Cardiac septum (tissue), 1 donor: Measurements from ENCODE around the gene PSMG3. TPM values are rescaled to one million over a fixed set of nuclear protein-coding genes. Genes with fewer than 3 reads are reported as not detected.
A peak's percentile ranks its signal among the peaks of the same experiment; 100 is the strongest.

Experiments
- DNase-seq: peaks from one replicate; pipeline ENCODE4 v3.0.0-alpha.2; 2020; ENCODE audit warnings: low spot score
- intact Hi-C: fragments of 100-400 bp; cut with DNase I; formaldehyde crosslinking; loops from one replicate; pipeline ENCODE4 v1.14.0; 2022
- total RNA-seq: library from RNA; stranded (reverse); fragmentation: NEBNext Ultra II Directional; extraction: Animal tissue kit (Norgen Biotek cat#: 25700); gene quantifications from one replicate; pipeline ENCODE4 v1.2.1, GENCODE V29; 2021
- donor health status: DM: no; HTN: no; CAD: no.

PSMG3 gene
- total RNA-seq, 1 donor from 2014 or later: 12.1 TPM

DNA sequence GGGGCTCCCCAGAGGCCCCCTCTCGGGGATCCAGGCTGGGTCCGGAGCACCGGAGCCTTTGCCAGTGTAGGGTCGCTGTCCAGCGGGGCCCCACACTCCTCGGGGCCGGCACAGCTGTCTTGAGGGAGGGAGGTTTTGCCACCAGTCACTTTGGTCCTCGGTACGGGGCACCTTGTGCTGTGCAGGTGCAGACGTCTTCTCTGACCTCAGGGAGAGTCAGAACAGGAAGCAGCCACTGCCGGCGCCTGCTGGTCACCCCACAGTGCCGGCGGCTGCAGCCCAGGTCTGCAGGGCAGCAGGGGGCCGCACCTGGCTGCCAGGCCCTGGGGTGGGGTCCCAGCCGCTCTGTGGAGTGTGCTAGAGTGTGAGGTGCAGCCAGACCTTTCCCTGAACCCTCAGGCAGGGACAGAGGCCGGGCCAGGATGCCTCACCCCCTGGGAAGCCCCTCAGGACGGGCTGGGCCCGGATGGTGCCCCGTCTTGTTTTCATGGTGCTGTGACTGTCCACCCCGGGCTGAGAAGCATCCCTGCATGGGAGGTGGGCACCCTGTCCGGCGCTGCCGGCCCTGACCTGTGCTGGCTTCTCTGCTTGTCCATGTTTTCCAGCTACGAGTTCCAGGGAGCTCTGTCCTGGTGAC lies 31.2 kb downstream of the PSMG3 start:
- DNase-seq: no peak
- intact Hi-C loops: no loop called here

DNA sequence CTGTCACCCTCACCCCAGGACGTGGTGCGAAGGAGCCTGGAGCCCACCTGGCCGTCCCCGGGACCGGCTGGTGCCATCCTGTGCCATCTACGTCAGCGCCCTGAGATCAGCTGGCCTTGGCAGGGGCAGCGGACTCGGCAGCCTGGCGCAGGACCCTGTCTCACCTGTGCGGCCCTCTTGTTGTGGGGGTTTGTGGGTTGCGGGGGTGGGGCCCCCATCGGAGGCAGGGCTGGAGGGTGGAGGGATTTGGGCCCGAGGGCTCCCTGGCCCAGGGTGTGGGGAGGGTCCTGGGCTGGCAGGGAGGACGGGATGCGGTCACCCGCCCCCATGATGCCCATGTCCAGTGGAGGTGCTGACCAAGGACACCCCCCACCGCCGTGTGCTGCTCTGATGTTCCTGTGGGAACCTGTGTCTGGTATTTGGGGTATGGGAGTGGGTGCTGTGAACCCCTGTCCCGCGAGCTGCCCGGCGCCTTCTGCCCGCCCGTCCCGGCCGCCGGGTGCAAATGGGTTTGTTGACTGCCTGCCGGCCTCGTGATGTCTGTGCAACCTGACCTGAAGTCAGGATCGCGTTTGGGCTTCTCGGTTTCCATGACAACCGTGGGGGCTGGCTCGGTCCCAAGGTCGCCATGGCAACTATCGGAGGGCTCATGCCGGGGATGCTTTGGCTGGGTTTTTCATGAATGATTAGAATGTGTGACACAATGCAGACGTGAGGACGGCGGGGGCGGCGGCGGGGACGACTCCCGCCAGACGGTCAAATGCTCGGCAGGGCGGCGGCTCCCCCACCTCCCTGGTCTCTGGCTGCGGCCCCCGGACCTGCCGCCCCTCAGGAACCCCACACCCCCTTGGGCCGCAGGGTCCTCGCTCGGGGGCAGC lies 32.1 kb downstream of the PSMG3 start:
- intact Hi-C loops: loop anchor here (1.0 to 2.0 kb wide), 2 partner anchors 24 to 33 kb away; partner anchors contain the start of gene PSMG3
- DNase-seq: peak; percentile 94

DNA sequence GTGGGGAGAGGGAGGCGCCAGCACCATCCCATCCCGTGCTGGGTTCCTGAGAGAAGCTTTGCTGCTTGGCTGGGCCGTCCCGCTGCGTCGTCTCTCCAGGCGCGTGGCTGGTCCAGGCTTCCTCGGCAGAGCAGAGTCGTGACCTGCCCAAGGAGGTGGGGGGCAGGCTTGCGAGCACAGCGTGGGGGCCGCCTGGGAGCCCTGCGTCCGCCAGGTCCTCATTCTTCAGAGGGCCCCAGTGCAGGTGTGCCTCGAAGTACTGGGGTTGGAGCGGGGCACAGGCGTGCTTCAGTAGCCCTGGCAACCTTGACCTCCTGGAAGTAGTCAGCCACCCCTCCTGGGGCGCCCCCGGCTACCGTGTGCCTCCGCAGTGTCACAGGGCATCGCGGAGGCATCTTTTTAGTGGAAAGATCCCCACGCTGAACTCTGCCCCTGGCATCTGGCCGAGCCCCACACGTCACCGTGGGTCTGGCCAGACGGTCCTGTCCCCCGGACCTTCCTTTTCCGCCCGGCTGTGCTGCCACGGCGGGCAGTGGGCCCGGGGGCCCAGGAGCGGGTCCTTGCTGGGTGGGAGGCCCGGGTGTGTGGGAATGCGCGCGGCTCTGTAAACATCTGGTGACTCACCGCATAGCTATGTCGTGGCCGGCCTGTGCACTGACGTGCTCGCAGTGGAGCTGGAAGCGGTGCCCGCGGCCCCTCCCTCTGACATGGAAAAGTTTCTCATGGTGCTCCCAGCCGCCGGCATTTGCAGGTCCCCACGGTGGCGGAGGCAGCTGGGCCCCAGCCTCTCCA lies 32.9 kb downstream of the PSMG3 start:
- peak; percentile 95 for DNase-seq
- intact Hi-C loops: loop anchor here (1.0 to 2.0 kb wide), 2 partner anchors 24 to 34 kb away; partner anchors contain the start of gene PSMG3

- intact Hi-C loops: loop anchor here (2.0 kb wide), 1 partner anchor 34 kb away; the partner anchor contains the start of gene PSMG3
These were observed 33.4 kb downstream of the PSMG3 start for GRCh38 chr7:1536455-1536742.

GRCh38 chr7:1535701-1536454 lies 34.0 kb downstream of the PSMG3 start:
- intact Hi-C loops: loop anchor here (2.0 kb wide), 1 partner anchor 35 kb away; the partner anchor contains the start of gene PSMG3
- no peak for DNase-seq

More at GRCh38 chr7:1536455-1536742, 33.4 kb downstream of the PSMG3 start:
- DNase-seq: no peak

DNA sequence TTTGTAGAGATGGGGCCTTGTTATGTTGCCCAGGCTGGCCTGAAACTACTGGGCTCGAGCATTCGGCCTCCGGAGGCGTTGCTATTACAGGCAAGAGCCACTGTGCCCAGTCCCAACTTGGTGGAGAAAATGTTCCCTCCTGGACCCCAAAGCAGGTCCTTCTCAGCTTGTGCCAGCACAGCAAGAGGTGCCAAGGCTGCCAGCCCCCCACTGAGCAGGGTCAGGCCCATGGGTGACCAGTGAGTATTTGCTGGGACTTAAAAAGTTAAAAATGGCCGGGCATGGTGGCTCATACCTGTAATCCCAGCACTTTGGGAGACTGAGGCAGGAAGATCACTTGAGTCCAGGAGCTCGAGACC lies 34.8 kb downstream of the PSMG3 start:
- intact Hi-C loops: no loop called here
- DNase-seq: no peak

DNA sequence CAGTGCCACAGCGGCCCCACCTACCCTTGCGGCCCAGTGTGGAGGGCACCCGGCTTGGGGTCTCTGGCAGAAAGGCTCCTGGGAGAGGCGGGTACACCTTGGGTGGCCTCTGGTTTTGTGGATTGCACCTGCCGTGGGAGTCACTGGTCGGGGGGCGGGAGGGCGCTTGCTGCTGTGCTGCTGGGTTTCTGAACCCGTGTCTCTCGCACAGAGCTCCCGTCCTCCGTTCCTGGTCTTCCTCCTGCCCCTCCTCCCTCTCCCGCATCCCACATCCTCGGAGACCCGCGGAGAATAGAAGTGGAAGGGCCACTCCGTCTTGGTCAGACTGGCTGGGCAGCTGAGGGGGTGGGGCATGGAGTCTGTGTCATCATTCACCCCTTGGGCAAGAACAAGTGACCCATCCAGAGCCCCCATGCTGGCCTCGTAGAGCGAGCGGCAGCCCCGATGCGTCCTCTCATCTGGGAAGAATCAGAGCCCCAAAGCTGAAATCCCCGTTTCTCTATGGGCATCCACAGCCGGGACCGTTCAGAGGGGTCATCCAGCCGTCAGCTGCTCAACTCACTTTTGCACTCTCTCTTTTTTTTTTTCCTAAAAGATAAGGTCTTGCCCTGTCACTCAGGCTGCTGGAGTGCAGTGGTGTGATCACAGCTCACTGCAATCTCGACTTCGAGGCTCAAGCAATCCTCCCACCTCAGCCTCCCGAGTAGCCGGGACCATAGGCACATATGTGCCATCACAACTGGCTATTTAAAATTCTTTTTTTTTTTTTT lies 35.3 kb downstream of the PSMG3 start:
- intact Hi-C loops: no loop called here
- DNase-seq: no peak

DNA sequence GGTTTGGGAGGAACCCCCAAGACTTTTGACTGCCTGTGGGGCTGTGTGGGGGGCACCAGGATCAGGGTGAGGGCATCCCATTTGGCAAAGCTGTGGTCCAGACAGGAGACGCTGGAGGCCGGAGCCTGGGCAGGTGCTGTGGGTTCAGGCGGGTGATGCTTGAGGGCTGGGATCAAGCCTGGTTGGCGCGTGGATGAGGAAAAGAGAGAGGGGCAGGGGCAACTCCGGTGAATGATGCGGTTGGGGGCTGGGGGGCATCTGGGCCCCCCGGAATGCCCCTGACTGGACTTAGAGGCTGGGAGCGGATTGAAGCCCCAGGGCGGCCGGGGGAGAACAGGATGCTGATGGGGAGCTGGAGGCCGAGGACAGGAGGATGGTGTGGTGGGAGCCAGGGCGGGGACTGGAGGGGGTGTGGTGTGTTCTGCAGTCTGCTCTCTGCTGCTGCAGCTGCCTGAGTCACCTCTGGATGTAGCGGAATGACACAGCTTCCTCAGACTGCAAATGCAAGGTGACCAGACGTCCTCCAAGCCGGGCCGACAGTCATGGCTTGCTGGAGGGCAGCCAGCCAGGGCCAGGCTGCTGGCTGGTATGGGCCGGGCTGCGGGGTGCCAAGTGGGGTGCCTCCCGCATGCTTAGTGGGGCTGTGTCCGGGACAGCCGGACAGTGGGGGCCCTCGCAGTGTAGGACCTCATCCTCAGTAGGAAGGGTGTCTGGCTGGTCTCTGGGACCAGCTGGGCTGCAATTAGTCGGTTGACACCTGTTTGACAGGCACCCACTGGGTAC lies 36.1 kb downstream of the PSMG3 start:
- DNase-seq: no peak
- intact Hi-C loops: no loop called here

GRCh38 chr7:1533255-1533546 lies 36.6 kb downstream of the PSMG3 start:
- intact Hi-C loops: no loop called here

GRCh38 chr7:1532456-1533254 lies 37.2 kb downstream of the PSMG3 start:
- intact Hi-C loops: loop anchor here (1.0 kb wide), 1 partner anchor 19 kb away; no protein-coding TSS in a partner anchor
- peak; percentile 92 for DNase-seq

More at GRCh38 chr7:1533255-1533546, 36.6 kb downstream of the PSMG3 start:
- no peak for DNase-seq

- intact Hi-C loops: loop anchor here (1.0 kb wide), 1 partner anchor 19 kb away; no protein-coding TSS in a partner anchor
- no peak for DNase-seq
These were observed 37.8 kb downstream of the PSMG3 start for GRCh38 chr7:1531979-1532455.

DNA sequence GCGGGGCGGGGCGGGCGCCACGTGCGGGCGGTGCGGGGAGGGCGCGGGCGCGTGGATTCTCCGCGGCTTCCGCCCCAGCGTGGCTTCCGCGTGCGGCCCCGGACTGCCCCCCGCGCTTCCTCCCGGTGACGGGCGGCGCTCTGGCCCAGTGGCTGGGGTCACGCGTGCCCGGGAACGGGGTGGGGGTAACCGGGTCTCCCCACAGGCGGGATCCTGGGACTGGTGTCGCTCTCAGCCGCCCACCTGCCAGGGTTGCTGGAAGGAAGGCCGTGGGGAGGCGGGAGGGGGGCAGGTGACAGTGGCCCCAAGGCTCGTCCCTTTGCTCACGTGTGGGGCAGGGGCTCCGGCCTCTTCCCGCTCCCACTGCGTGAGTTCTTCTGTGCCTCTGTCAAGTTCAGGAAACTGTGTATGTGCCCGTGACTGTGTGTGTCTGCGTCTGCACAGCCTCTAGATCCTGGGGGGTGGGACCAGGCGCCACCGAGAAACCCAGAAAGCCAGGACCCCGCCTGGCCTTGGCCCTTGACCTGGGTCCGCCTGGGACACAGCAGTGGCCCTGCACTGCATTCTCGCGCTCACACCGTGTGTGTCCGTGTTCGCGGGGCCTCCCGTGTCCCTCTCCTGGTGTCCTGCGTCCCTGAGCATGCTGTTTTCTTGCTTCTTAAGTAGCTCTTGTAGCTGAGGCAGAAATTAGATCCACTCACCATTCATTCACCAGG lies 38.4 kb downstream of the PSMG3 start:
- intact Hi-C loops: no loop called here
- DNase-seq: no peak

GRCh38 chr7:1530946-1531262 lies 38.9 kb downstream of the PSMG3 start:
- intact Hi-C loops: no loop called here

DNA sequence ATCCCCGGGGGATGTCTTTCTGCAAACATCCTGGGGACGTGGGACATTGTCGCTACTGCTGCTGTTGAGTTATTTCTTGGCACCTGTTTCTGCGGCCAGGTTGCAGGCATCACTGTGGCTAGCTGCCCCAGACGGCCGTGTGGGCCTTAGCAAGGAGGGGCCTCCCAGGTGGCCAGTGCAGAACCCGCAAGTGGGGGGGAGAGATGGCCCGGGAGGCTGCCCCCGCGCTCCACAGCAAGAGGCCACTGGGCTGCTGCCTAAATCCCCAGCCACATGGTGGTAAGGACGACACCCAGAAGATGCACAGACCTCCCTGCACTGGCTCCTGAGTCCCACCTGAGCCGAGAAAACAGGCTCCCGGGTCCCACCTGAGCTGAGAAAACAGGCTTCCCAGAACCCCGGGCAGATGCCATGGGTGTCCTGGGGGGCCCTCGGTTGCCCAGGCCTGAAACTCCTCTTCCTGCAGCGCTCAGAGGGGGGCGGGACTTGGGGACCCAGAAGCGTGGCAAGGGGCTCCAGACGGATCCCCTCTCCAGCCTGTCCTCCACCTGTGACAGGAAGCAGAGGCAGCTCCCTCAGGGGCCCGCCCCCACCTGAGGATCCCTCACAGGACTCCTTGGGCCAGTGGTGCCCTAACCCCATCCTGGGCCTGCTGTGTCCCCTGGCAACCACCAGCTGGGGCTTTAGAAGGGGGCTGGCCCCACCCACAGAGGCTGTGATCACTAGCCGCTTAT lies 40.3 kb downstream of the PSMG3 start:
- no peak for DNase-seq
- intact Hi-C loops: no loop called here

More at GRCh38 chr7:1530946-1531262, 38.9 kb downstream of the PSMG3 start:
- DNase-seq: no peak

GRCh38 chr7:1526271-1526754 lies 43.5 kb downstream of the PSMG3 start:
- no peak for DNase-seq
- intact Hi-C loops: no loop called here

GRCh38 chr7:1525409-1525808 lies 44.4 kb downstream of the PSMG3 start:
- intact Hi-C loops: no loop called here
- no peak for DNase-seq
